Small intestine (tissue), 7 donors: ENCODE data around the gene IL1RAPL1. TPM values are rescaled to one million over a fixed set of nuclear protein-coding genes. Genes with fewer than 3 reads are reported as not detected.

ENCODE experiments used
- DNase-seq, 2 donors: peaks; one replicate each; pipeline versions ENCODE4 v3.0.0 to v3.0.0-alpha.2; 2013
- FAIRE-seq: peaks from 2 replicates; lab custom pipeline; 2012; peaks lifted over from hg19 to GRCh38; lab: Jason Lieb, UNC
- H3K27ac ChIP-seq, 3 donors: one replicate each; pipeline ENCODE4 v1.5.1; 2013; ENCODE audit warnings: low read length in 2 of 3, mild to moderate bottlenecking in 2 of 3, control low read depth in 1 of 3, inconsistent platforms in 1 of 3, low read depth in 1 of 3, moderate library complexity in 1 of 3
- H3K27me3 ChIP-seq, 3 donors: one replicate each; pipeline ENCODE4 v1.6.1; 2013; ENCODE audit warnings: low read length in 3 of 3, inconsistent platforms in 1 of 3; ENCODE audit not compliant: control insufficient read depth in 3 of 3, insufficient read depth in 3 of 3
- H3K36me3 ChIP-seq, 3 donors: one replicate each; pipeline ENCODE4 v1.6.1; 2013; ENCODE audit warnings: low read length in 3 of 3, inconsistent platforms in 1 of 3, low read depth in 1 of 3, mild to moderate bottlenecking in 1 of 3, moderate library complexity in 1 of 3; ENCODE audit not compliant: control insufficient read depth in 3 of 3, insufficient read depth in 2 of 3
- H3K4me1 ChIP-seq, 3 donors: one replicate each; pipeline ENCODE4 v1.6.1; 2013; ENCODE audit warnings: low read length in 2 of 3, inconsistent platforms in 1 of 3, low read depth in 1 of 3, mild to moderate bottlenecking in 1 of 3, moderate library complexity in 1 of 3; ENCODE audit not compliant: control insufficient read depth in 3 of 3, insufficient read depth in 2 of 3
- H3K4me3 ChIP-seq, 3 donors: one replicate each; pipeline ENCODE4 v1.5.1; 2013; ENCODE audit warnings: low read length in 3 of 3, control low read depth in 1 of 3, inconsistent platforms in 1 of 3, low read depth in 1 of 3, mild to moderate bottlenecking in 1 of 3, moderate library complexity in 1 of 3
- H3K9me3 ChIP-seq, 2 donors: one replicate each; pipeline ENCODE4 v1.6.1; 2013; ENCODE audit warnings: low read depth in 1 of 2, low read length in 1 of 2; ENCODE audit not compliant: control insufficient read depth in 2 of 2, insufficient read depth in 1 of 2
- WGBS, 3 donors: extraction: QIAGEN DNeasy Blood & Tissue Kit; methylation state at CpG; one replicate each; pipeline ENCODE4 v1.1.7; 2013; 5-methylcytosine and 5-hydroxymethylcytosine counted together
- polyA plus RNA-seq, 4 donors: library from polyadenylated mRNA; stranded (reverse) in 3 of 4; unstranded in 1 of 4; fragments of 200-250 nt in 3 of 4; fragments of 120-200 nt in 1 of 4; gene quantifications; one replicate each; pipeline versions ENCODE4 v1.2.1 to v1.2.3, GENCODE V29; 2013
- donor health status: healthy with polysubstance abuse.
- donor health status: control.
- donor health status: control.
- donor health status: Bipolar disorder and iron deficiency.
- donor health status: healthy.

Gene IL1RAPL1
- polyA plus RNA-seq, 4 donors: 0.04 to 0.27 TPM; not detected in 2

DNA sequence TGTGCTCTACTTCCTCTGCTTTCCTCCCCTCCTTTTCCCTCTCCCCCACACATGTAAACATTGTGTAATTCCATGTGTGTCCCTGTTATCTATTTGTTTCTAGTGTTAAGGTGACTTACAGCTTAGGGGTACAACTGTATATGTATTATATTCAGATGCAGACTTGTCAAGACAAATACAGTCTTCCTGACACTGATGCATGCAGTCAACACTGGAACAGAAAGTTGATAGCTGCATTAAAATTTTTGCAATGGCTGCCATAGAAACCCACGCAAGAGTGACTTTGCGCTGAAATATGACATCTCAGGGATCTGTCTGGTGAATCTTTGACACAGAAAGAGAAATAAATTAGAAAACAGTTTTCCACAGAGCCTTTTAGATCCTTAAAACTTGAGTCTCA lies 656.7 kb downstream of the IL1RAPL1 start:
- no peaks in the 10 kb centered on the region for H3K4me1 ChIP-seq
- H3K4me3 ChIP-seq: no peak overlapping the region
- no peaks in the 10 kb centered on the region for H3K27me3 ChIP-seq
- H3K27ac ChIP-seq: no peak overlapping the region
- FAIRE-seq: no peak
- no peaks in the 10 kb centered on the region for H3K36me3 ChIP-seq
- no peak for DNase-seq
- 84 to 93% (median 91%) methylated on average over 2 of the region's 2 CpGs for WGBS, 3 donors
- no peaks in the 10 kb centered on the region for H3K9me3 ChIP-seq

DNA sequence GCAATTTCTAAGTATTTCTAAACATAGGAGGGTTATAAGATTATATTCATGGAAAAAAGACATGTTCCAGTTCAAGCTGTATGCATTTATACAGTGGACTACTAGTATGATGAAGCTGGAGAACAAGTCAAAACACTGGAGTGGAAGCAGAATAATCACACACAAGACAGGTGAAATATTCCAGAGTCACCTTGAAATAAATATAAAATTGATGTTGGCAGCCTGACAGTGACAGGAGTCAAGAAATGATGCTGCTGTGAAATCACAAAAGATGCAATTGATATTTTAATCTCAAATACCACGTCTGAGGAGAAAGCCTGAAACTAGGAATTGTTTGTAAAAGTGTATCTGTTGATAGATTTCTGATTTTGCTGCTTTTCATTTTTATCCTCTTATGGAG lies 667.3 kb downstream of the IL1RAPL1 start:
- no peaks in the 10 kb centered on the region for H3K4me1 ChIP-seq
- H3K27ac ChIP-seq: no peak overlapping the region
- no peak overlapping the region for H3K4me3 ChIP-seq
- H3K36me3 ChIP-seq: no peaks in the 10 kb centered on the region
- no peaks in the 10 kb centered on the region for H3K27me3 ChIP-seq
- DNase-seq: no peak
- 27 to 65% (median 52%) methylated on average over 1 of the region's 1 CpG for WGBS, 3 donors
- no peak for FAIRE-seq
- no peaks in the 10 kb centered on the region for H3K9me3 ChIP-seq

DNA sequence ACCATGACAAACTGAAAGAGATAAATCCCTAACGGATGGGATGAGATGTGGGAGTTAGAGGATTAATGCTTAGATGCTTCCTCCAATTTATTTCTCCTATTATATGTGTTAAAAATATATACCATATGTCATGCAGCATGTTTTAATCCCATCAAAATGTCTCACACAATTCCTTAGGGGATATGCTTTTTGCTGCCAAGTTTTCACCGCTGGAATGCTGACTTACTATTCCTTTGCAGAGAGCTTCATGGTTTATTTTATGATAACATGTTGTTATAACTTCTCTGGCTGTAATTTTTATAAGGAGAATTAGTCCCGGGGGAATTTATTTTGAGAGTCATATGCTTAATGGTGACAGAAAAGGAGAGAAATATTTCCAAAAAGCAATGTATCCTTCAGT lies 670.3 kb downstream of the IL1RAPL1 start:
- no peaks in the 10 kb centered on the region for H3K36me3 ChIP-seq
- DNase-seq: no peak
- no peaks in the 10 kb centered on the region for H3K4me1 ChIP-seq
- WGBS, 3 donors: 56 to 65% (median 58%) methylated on average over 3 of the region's 3 CpGs
- no peaks in the 10 kb centered on the region for H3K27me3 ChIP-seq
- no peak overlapping the region for H3K27ac ChIP-seq
- no peaks in the 10 kb centered on the region for H3K9me3 ChIP-seq
- H3K4me3 ChIP-seq: no peak overlapping the region
- FAIRE-seq: no peak

DNA sequence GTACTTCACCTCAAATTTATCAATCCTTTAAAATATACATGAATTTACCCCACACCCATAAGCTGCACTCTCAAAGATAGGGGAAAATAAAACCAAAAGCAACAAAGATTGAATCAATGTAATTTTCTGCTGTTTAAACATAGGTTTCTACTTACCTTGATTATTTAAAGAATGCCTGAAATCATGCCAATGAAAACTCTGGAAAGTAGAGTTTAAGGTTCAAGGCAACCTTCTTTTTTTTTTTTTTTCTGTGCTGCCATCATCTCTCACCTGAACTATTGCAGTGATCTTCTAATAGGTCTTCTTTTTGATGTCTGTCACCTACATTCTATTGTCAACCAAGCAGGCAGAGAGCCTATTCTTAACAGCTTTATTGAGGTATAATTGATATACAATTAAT lies 682.1 kb downstream of the IL1RAPL1 start:
- Histone ChIP-seq H3K9me3 (no peaks in the 10 kb centered on the region), H3K27ac (no peak overlapping the region), H3K36me3 (no peaks in the 10 kb centered on the region), H3K4me1 (no peaks in the 10 kb centered on the region), H3K4me3 (no peak overlapping the region), H3K27me3 (no peaks in the 10 kb centered on the region)
- DNase-seq (no peak), FAIRE-seq (no peak)

- no peak for FAIRE-seq
Observed at GRCh38 chrX:29274517-29274916, 687.3 kb downstream of the IL1RAPL1 start.

DNA sequence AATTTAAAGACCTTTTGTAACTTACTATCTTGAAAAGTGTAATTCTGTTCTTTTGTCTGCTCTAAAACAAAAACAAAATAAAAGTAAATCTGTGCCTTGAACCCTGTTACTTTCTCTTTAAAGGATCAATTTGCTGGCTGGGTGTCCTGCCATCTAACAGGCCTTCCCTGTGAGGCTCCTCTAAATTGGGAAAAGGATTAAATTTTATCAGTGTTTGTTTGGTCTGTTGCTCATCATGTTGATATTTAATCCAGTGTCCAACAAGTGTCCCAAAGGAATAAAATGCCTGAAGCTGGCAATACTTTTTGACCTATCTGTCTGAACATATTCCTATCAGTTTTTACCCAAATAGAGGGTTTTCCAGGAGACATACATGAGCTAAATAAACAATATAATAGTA lies 688.7 kb downstream of the IL1RAPL1 start:
- FAIRE-seq: no peak

More at GRCh38 chrX:29274517-29274916, 687.3 kb downstream of the IL1RAPL1 start:
- DNase-seq: no peak
- Histone ChIP-seq H3K27ac (no peak overlapping the region), H3K27me3 (no peaks in the 10 kb centered on the region), H3K4me1 (no peaks in the 10 kb centered on the region), H3K9me3 (no peaks in the 10 kb centered on the region), H3K4me3 (no peak overlapping the region), H3K36me3 (no peaks in the 10 kb centered on the region)
- 4 to 38% (median 8%) methylated on average over 3 of the region's 3 CpGs for WGBS, 3 donors

GRCh38 chrX:29281078-29281742 lies 694.0 kb downstream of the IL1RAPL1 start:
- H3K27me3 ChIP-seq: no peaks in the 10 kb centered on the region
- no peaks in the 10 kb centered on the region for H3K36me3 ChIP-seq
- DNase-seq (no peak), FAIRE-seq (no peak)
- no peaks in the 10 kb centered on the region for H3K9me3 ChIP-seq
- WGBS, 3 donors: 49 to 72% (median 67%) methylated on average over 2 of the region's 2 CpGs
- H3K4me3 ChIP-seq: no peak overlapping the region
- H3K4me1 ChIP-seq: no peaks in the 10 kb centered on the region
- H3K27ac ChIP-seq: no peak overlapping the region

More for the DNA sequence above, 688.7 kb downstream of the IL1RAPL1 start:
- Histone ChIP-seq H3K4me1 (no peaks in the 10 kb centered on the region), H3K4me3 (no peak overlapping the region), H3K36me3 (no peaks in the 10 kb centered on the region), H3K27ac (no peak overlapping the region), H3K27me3 (no peaks in the 10 kb centered on the region), H3K9me3 (no peaks in the 10 kb centered on the region)
- DNase-seq: no peak

DNA sequence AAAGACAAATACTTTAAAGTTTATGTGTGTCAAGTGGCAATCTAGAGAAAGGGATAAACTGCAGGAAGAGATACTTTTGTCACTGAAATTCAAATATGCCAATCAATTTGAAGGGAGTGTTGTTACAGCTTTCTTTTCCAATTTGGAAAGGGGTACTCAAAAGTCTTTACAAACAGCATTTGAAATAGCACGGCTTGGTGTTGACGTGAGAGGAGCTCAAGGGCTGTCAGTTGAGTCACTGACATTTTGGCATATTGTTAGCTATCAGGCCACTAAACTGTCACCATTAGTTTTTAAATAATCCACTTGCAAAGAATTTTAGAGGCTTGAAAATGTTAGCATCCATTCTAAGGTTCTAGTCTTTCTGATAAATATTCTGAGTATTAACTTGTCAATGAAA lies 698.4 kb downstream of the IL1RAPL1 start:
- no peaks in the 10 kb centered on the region for H3K9me3 ChIP-seq
- DNase-seq (no peak), FAIRE-seq (no peak)
- H3K4me1 ChIP-seq: no peaks in the 10 kb centered on the region
- H3K27ac ChIP-seq: no peak overlapping the region
- no peak overlapping the region for H3K4me3 ChIP-seq
- no peaks in the 10 kb centered on the region for H3K27me3 ChIP-seq
- WGBS, 3 donors: 73 to 79% (median 74%) methylated on average over 2 of the region's 2 CpGs
- no peaks in the 10 kb centered on the region for H3K36me3 ChIP-seq
